GM18519 (cell line): Measurements from ENCODE around the gene KCNK13.
"Not testable (repeated sequence)": the region's sequence is repeated elsewhere in the genome, so short reads cannot be mapped to it uniquely, and the experiment has no call there.

ENCODE experiments used
- ATAC-seq: cut with Tn5 transposase; IDR thresholded peaks from one replicate; pipeline ENCODE4 v1.9.1; 2021; ENCODE audit warnings: mild to moderate bottlenecking, moderate library complexity; ENCODE audit not compliant: unreplicated experiment, low FRiP score

Gene KCNK13

DNA sequence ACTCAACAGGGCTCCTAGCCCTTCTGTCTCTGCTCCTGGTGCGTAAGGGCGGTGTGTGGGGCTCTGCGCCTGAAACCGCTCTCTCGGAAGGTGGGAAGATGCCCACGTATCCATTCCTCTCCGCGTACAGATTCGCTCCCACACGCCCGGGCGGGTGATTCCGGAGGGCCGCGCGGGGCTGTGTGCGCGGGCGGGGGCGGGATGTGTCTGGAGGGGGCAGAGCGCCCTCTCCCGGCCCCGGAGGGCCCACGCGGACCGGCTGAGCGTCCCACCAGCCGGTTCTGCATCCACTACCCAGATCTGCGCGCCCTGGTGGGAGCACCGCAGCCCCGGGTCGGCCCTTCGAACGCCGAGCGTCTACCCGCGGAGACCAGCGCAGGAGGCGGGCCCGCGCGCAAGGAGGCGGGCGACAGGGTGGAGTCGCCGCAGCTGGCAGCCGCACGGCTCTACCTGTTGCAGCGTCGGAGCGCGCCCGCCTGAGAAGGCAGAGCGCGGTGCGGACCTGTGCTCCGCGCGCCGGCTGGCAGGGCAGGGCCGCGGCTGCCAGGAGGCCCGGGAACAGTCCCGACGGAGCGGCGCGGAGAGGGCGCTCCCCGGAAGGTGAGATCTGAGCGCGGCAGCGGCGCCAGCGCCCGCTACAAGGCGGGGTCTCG is 1.4 kb upstream of the KCNK13 start:
- ATAC-seq = peak; percentile 62

DNA sequence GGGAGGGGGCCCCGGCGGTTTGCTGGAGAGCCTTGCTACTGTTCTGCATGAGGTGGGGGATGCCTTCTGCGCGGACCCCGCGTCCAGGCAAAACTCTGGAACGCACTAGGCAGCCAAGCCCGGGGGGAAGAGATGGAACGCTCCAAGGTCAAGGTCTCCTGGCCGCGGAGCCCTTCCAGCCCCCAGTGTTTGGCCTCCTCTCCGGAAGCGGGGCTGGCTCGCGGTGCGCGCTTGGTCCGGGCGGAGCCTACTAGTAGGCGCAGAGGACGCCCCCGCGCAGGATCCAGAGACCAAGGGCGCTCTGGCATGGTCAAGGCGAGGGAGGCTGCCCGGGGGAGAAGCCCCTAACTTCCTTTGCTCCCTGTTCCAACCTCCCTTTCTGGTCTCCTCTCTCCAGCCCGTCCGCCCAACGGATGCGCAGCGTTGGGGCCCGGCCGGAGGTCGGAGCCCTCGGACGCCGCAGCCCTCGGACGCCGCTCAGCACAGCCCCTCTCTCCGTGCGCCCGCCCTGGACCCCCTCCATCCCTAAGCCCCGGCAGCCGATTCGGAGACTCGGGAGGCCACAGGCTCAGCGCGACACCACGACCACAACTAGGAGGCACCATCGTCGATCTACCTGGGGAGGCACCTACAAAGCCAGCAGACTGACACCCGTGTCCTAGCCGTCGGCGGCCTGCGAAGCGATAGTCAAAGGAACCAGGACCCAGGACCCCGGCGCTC is 669 bp upstream of the KCNK13 start:
- ATAC-seq = no peak

DNA sequence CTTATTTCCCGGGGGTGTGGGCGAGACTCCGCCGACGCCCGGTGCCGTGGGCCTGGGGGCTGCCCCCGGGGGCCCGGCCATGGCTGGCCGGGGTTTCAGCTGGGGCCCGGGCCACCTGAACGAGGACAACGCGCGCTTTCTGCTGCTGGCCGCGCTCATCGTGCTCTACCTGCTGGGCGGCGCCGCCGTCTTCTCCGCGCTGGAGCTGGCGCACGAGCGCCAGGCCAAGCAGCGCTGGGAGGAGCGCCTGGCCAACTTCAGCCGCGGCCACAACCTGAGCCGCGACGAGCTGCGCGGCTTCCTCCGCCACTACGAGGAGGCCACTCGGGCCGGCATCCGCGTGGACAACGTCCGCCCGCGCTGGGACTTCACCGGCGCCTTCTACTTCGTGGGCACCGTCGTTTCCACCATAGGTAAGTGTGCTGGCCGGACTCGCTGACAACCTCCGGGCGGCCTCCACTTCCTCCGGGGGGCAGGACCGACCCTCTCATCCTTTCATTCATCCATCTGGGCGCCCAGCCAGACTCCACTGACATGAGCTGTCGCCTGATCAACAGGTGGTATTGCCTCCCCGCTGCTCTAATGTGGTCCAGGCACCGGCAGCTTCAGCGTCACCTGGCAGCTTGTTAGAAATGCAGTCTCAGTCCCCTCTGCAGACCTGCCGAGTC is 467 bp downstream of the KCNK13 start:
- ATAC-seq = no peak

DNA sequence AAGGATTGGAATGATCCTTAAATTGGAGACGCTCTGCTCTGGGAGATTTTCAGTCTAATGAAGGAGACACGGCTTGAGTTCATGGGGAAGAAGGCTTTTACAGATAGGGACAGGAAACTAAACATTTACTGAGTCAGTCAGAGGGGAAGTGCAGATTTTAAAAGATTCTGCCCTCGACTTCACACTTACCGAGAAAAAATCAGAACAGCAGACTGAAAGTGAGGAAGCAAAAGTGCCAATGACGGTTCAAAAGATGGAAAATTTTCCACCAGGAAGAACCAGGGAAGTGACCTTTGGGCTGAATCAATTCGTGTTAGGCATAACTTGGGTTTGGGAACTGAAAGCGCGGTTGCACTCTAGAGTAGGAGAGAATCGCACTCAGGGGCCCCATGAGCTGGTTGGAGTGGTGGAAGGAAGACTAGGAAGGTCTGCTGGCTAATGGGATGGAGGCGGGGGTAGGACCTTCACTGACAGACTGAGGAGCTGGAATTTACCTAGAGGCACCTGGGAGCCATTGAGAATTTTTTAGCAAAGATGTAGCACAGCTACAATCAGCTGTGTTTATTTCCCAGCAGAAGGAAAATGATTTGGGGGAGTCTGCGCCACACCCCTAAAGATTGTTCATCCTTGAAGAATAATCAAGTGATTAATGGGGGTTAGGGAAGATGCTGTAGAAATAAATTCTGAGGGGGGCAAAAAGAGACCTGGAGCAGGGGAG is 1.2 kb downstream of the KCNK13 start:
- no peak for ATAC-seq

DNA sequence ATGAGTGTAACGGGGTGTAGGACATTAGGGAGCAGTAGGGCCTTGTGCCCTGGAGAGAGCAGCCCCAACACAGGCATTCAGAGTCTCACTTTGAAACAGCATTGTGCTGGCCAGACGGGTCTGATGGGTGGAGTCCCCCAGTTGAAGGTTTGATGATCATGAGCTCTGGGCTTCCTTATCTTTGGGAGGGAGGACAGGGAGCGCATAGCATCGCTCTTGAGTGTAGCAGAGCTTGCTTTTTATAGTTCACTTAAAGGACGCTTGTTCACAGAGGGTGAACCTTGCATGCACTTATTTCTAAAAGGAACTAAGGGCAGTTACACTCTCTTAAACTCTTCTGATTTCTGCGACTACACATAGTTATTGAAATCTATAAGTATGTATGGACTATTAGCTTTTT is 10.6 kb downstream of the KCNK13 start:
- ATAC-seq = no peak

DNA sequence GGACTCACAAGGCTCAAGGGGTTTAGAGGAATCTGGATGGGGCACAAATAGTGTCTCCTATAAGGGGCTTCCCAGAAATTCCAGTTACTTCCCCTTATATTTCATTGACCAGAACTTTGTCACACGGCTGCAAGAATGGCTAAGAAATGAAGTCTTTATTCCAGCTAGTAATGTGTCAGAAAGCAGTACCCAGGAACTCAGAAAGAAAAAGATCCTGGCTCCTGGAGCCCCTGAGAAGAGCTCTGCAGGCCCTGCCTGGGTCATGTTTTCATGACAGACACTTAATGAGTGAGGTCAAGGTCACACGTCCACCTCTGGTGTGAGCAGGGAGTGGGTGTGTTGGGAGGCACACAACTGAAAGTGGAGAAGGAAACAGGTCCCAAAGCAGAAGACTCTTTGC is 17.8 kb downstream of the KCNK13 start:
- ATAC-seq = no peak

DNA sequence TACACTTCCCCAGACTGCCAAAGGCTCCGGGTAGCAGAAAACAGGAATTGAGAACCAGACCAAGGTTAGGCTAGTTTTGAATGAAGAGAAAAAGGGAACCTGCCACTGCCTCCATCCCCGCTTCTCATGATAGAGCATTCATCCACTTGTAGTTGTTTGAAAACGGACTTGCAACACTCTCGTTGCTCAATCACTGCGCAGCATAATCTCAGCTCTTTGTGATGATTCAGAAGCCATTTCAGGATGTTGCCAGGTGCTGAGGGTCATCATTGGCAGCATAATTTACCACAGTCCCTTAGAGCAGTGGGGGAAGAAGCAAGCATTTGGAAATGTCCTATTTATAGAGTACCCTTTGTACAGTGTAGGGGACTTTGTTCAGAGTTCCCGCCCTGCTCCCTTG is 25.6 kb downstream of the KCNK13 start:
- no peak for ATAC-seq

DNA sequence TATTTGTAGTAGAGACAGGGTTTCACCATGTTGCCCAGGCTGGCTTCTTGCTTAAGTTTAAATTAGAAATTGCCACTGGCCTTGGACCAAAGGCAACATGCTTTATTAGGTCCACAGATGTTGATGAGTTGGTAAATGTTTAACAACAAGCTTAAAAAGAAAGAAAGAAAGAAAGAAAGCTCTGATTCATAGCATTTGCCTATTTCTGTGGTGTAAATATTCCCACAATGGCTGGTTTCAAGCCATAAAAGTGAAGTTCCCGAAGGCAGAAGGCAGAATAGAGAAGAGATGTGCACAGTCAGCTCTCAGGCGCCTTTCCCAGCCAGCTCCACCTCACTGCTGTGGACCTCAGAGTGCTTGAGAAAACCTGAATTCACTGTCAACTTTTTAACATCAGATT is 26.4 kb downstream of the KCNK13 start:
- no peak for ATAC-seq

DNA sequence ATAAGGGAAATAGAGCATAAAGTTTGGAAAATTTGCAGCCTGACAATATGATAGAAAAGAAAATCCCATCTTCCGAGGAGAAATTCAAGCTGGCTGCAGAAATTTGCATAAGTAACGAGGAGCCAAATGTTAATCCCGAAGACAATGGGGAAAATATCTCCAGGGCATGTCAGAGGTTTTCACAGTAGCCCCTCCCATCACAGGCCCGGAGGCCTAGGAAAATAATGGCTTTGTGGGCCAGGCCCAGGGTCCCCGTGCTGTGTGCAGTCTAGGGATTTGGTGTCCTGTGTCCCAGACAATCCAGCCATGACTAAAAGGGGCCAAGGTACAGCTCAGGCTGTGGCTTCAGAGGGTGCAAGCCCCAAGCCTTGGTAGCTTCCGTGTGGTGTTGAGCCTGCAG is 27.7 kb downstream of the KCNK13 start:
- not testable (repeated sequence) for ATAC-seq

DNA sequence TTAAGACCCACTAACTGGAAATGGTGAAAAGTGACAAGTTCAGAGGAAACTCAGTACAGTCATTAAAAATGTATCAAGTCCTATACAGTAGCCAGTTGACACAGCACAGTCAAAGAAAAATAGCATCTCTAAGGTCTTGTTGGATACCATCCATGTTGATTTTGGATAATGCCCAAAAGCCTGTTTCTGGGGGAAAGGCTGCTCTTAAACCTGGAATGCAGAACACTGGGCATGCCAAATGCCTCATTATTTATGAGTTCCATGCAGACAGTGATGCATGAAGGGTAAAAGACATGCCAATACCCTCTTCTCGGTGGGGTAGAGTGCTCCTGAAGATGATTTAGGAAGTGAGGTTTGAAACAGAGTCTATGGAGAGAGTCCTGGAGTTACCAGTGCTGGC is 29.6 kb downstream of the KCNK13 start:
- no peak for ATAC-seq

DNA sequence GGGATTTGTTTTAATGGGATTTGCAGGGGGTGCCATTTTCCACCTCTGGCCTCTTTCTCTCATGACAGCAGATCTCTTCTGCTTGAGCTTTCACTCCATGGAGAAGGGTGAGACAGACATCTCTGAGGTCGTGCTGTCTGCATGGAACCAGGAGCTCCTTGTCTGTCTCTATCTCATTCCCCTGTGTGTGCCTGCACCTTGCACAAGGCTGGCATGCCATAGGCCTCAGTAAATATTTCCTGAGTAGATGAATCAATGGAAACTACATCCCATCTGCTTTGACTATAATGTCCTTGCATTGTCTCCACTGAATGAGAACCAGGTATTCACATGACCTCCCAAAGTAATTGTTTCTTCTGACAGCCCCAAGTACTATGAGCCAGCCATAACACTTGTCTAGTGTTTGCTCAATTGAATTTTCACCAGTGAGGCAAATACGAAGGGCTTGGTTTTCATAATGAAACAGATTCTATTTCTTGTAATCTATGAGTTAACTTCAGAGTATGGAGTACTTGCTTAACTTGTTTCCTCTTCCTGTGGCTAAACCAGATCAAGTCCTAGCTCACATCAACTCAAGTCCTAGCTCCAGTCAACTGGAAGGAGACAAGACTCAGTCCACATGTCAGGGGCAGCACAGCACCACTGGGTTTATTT is 32.3 kb downstream of the KCNK13 start:
- no peak for ATAC-seq

DNA sequence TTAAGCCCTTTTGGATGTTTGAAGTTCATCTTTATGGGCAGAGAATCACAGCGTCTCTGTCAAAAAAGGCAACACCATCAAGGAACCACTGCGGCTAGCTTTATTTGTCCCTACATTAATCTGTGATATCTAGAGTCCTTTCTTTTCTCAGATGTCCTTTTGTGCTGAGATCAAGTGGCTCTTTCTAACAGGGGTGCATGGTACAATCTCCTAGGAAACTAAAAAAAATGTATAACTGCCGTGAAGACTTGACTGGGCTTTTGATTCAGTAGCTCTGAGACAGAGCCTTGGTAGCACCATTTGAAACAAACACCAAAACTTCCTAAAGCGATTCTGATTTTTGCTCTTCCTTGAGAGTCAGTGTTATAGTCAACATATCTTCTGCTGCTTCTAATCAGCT is 33.3 kb downstream of the KCNK13 start:
- ATAC-seq = no peak

DNA sequence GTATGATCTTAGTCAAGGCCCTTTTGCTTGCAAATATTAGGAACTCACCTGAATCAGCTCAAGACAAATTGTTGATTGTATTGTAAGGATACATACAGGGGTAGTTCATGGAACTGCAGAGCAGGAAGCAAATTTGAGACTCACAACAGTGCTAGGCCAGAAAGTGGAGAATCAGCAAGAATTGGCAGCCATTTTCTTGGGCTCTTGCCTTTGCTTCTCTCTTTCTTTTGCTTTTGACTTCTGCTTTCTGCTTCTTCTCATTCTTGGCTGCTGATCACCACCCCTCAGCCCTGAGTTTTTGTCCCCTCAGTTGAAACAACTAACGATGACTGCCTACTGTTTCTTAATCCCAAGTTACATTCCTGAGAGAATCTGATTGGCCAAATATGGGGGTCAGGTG is 34.8 kb downstream of the KCNK13 start:
- ATAC-seq = no peak

DNA sequence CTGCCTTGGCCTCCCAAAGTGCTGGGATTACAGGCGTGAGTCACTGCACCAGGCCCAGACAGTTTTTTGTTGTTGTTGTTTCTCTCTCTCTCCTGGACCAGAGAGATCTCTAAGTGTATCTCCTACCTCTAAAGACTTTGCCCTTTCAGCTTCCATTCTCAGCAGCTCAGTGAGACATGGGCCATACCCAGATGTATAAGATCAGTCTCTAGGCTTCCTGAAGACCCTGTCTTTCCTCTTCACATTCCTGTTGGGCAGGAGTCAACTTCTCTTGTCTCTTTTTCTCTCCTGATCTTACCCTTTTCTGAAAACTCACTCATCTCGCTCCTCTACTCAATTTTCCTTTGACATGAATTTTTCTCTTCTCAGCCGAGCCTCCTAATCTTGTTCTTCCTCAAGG is 42.0 kb downstream of the KCNK13 start:
- ATAC-seq = no peak

DNA sequence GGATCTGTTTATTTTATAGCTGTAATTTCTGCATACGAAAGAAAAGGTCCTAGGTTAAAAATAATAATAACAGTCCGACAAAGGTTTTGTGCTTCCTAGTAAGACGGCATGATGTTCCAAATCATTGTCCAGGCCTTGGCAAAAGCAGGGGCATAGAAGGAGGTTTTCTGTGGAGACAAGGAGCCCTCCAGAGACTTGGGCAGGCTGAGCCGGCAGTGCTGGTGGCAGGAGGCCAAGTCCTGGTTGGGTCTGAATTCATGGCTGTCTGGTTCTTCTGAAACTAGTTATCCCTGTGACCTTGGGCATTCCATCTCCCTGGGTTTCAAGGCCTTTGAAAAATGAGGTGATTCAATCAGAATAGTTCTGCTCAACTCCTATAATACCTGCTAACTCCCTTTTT is 44.0 kb downstream of the KCNK13 start:
- ATAC-seq = no peak

DNA sequence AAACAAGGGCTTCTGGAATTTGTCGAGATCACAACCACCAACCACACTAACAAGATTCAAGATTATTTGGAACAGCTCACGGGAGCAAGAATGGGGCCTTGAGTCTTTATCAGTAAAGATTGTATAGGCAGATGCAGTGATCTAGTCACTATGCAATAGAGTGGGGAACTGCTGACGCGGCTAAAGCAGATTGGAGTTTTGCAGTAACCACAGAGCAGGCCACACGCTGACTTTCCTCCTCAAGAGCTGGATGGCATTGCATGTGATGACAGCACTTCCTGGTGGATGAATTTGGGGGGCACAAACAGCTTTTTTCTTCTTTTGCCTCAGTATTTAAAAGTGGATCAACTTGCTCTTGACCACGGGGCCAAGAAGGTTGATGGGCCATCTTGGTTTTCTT is 46.0 kb downstream of the KCNK13 start:
- ATAC-seq = no peak

DNA sequence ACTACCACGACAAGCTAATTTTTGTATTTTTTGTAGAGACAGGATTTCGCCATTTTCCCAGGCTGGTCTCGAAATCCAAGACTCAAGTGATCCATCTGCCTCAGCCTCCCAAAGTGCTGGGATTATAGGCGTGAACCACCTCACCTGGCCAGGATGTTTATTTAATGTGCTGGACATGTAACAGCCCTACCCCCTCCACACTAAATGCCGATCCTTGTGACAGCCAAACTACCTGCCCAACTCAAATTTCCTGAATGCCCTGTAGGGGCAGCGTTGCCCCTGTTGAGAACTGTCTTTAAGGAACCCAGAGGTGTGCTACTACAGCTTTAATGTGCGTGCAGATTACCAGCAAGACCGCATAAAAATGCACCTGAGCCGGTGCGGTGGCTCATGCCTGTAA is 48.1 kb downstream of the KCNK13 start:
- no peak for ATAC-seq

DNA sequence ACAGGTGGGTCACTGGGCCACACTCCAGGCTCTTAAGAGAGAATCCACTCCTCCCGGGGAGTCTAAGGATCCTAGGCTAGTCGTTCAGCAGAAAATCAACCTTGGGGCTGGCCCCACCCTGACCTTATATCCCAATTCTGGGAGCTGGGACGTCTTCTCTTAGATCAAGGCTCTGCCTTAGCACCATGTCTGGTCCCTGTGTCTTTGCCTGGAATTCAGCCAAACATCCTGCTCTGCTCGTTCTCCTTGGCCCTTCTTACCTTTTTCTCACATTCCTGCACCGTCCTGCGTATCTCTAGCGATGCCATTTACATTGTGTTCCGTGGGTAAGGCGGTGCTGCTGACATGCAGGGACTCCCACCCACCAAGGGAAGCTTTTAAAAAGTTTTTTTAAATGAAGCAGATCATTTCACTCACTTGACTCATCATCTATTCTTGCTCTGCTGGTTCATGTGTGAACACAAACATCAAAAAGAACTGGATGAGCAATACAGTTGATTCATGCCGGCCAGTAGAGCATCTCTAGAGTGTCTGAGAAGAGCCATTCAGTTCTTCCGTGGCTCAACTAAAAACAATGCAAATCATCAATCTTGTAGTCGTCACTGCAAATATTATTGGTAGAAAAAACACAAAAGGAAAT is 50.2 kb downstream of the KCNK13 start:
- ATAC-seq = no peak

DNA sequence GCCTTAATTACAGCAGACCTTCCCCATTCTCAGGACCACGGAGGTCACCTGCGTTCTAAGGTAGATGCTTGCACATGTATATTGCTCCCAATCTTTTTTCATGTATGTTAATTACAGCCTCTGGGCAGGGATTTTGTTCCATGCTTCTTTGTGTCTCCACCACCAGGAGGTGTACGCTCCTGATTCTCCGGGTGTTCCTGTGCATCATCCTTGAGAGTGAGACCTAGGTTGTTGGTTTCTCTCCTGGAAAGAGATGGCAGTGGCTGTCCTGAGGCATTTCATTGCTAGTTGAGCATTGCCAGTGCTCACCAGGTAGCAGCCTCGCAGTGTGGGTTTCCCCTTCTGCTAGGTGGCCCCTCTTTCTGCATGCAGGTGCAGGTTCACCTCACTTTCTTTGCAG is 52.8 kb downstream of the KCNK13 start:
- no peak for ATAC-seq

DNA sequence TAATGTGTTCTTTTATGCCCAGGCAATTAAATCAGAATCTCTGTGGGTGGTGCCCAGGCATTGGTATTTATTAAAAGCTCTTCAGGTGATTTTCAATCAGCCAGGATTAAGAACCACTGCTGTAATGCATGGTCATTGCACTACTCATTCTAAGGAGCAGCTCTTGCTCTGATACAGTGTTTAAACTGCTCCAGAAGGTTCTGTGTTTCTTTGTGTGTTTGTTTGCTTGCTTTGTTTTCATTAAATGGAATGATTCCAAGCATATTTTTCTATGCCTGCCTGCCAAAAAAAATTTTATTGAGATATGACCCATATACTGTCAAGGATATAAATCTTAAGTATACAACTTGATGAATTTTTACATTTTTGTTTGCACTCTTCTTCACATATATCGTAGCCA is 54.0 kb downstream of the KCNK13 start:
- no peak for ATAC-seq
